Cardiac muscle cell (in vitro differentiated cells and primary cell): ENCODE measurements around the gene TAF1B. TPM values are rescaled to one million over a fixed set of nuclear protein-coding genes. Genes with fewer than 3 reads are reported as not detected.

ENCODE experiments used
- DNase-seq, 2 donors: peaks; one replicate each; pipeline versions ENCODE4 v3.0.0 to v3.0.0-alpha.2; 2010 to 2017; ENCODE audit warnings: low read depth in 1 of 2, low spot score in 1 of 2
- H3K27ac ChIP-seq: fragments of 200-600 bp; sonication (generic); 2 replicates; pipeline ENCODE4 v1.5.1; 2016
- H3K27me3 ChIP-seq: fragments of 200-600 bp; sonication (generic); 2 replicates; pipeline ENCODE4 v1.6.0; 2016; ENCODE audit warnings: control low read depth
- H3K36me3 ChIP-seq: fragments of 200-600 bp; sonication (generic); 2 replicates; pipeline ENCODE4 v1.5.1; 2016; ENCODE audit warnings: control low read depth
- H3K4me1 ChIP-seq: fragments of 200-600 bp; sonication (generic); 2 replicates; pipeline ENCODE4 v1.8.1; 2017; ENCODE audit warnings: low read depth, mild to moderate bottlenecking, mixed run types
- H3K4me3 ChIP-seq: fragments of 200-600 bp; sonication (generic); 2 replicates; pipeline ENCODE4 v1.5.1; 2016; ENCODE audit warnings: mild to moderate bottlenecking
- H3K9me3 ChIP-seq: fragments of 200-600 bp; sonication (generic); 2 replicates; pipeline ENCODE4 v1.5.1; 2017; ENCODE audit warnings: low read depth, mild to moderate bottlenecking, control low read depth
- polyA plus RNA-seq: library from polyadenylated mRNA; unstranded; fragments of >200 nt; fragmentation: Nextera tagmentation; extraction: Ambion mirVana; gene quantifications from 2 replicates; pipeline ENCODE4 v1.2.1, GENCODE V29; 2016
- total RNA-seq: library from RNA; depleted of rRNA; stranded (reverse); fragments of >200 nt; gene quantifications from 2 replicates; pipeline ENCODE4 v1.2.3, GENCODE V29; 2016
- TF ChIP-seq, protein P1 (sequence below): IDR thresholded peaks from 2 replicates; pipeline ENCODE4 v1.5.1; 2012; ENCODE audit warnings: low read depth, mild to moderate bottlenecking, low read length

Gene TAF1B
- total and polyA plus RNA-seq, 2 experiments from 2014 or later: 11.2 to 14.2 TPM

- no peaks in the 10 kb centered on the region for H3K27me3 ChIP-seq
- no peak overlapping the region for H3K4me3 ChIP-seq
- TF ChIP-seq, protein P1, sequence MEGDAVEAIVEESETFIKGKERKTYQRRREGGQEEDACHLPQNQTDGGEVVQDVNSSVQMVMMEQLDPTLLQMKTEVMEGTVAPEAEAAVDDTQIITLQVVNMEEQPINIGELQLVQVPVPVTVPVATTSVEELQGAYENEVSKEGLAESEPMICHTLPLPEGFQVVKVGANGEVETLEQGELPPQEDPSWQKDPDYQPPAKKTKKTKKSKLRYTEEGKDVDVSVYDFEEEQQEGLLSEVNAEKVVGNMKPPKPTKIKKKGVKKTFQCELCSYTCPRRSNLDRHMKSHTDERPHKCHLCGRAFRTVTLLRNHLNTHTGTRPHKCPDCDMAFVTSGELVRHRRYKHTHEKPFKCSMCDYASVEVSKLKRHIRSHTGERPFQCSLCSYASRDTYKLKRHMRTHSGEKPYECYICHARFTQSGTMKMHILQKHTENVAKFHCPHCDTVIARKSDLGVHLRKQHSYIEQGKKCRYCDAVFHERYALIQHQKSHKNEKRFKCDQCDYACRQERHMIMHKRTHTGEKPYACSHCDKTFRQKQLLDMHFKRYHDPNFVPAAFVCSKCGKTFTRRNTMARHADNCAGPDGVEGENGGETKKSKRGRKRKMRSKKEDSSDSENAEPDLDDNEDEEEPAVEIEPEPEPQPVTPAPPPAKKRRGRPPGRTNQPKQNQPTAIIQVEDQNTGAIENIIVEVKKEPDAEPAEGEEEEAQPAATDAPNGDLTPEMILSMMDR: no peak
- H3K4me1 ChIP-seq: no peaks in the 10 kb centered on the region
- no peaks in the 10 kb centered on the region for H3K36me3 ChIP-seq
- no peaks in the 10 kb centered on the region for H3K9me3 ChIP-seq
- DNase-seq: no peak
- H3K27ac ChIP-seq: no peak overlapping the region
Measured at GRCh38 chr2:9821805-9822445, 21.3 kb upstream of the TAF1B start.

- TF ChIP-seq, protein P1: no peak
- no peak for DNase-seq
- no peak overlapping the region for H3K27ac ChIP-seq
Measured at GRCh38 chr2:9824441-9824840, 18.8 kb upstream of the TAF1B start.

DNA sequence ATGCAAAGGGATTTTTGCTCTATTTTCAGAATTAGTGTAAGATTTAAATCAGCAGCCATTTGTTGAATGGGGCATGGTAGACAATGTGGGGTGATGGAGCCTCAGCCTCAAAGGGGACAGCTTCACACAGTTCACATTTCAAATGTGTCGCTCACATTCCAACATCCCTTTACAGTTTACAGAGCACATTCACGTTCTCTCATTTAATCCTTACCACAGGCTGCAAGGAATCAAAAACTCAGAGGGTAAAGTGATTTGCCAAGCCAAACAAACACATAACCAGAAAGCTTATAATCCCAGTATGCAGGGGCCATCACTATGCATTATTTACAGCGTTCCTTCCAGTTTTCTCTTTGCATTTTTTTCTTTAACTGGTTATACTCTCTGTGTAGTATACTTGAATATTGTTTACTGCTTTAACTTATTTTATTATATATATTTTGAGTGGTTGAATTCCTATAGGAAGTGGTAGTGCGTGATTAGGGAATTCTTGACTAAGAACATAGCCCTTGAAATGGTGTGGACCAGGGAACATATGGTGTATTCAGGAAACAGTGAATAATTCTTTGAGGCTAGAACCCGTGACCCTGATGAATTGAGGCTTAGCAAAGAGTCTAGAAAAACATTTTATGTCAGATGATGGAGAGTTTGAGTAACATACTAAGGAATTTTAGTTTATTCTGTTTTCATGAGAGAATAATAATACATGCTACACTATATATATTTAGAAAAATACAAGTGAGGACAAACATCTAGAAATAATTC, 18.1 kb upstream of the TAF1B start:
- Histone ChIP-seq H3K4me1 (no peaks in the 10 kb centered on the region), H3K9me3 (no peaks in the 10 kb centered on the region), H3K27ac (no peak overlapping the region), H3K27me3 (no peaks in the 10 kb centered on the region), H3K4me3 (no peak overlapping the region), H3K36me3 (no peaks in the 10 kb centered on the region)
- no peak for DNase-seq
- TF ChIP-seq, protein P1: no peak

More at GRCh38 chr2:9824441-9824840, 18.8 kb upstream of the TAF1B start:
- no peaks in the 10 kb centered on the region for H3K9me3 ChIP-seq
- no peaks in the 10 kb centered on the region for H3K36me3 ChIP-seq
- no peak overlapping the region for H3K4me3 ChIP-seq
- no peaks in the 10 kb centered on the region for H3K27me3 ChIP-seq
- no peaks in the 10 kb centered on the region for H3K4me1 ChIP-seq

GRCh38 chr2:9826208-9826607, 17.1 kb upstream of the TAF1B start:
- no peaks in the 10 kb centered on the region for H3K27me3 ChIP-seq
- no peak overlapping the region for H3K4me3 ChIP-seq
- no peaks in the 10 kb centered on the region for H3K36me3 ChIP-seq
- no peak overlapping the region for H3K27ac ChIP-seq
- no peaks in the 10 kb centered on the region for H3K4me1 ChIP-seq
- DNase-seq: no peak
- no peaks in the 10 kb centered on the region for H3K9me3 ChIP-seq
- TF ChIP-seq, protein P1: no peak

- no peak for DNase-seq
- H3K36me3 ChIP-seq: no peaks in the 10 kb centered on the region
- TF ChIP-seq, protein P1: no peak
- no peaks in the 10 kb centered on the region for H3K4me1 ChIP-seq
- peak overlapping the region; percentile 4 for H3K27ac ChIP-seq
- H3K9me3 ChIP-seq: no peaks in the 10 kb centered on the region
- no peaks in the 10 kb centered on the region for H3K27me3 ChIP-seq
- no peak overlapping the region for H3K4me3 ChIP-seq
Measured at GRCh38 chr2:9830685-9831410, 12.4 kb upstream of the TAF1B start.
